ENCODE data around the gene CBS.
"Not testable (repeated sequence)": the region's sequence is repeated elsewhere in the genome, so short reads cannot be mapped to it uniquely, and the experiment has no call there.

GRCh38 chr21:43107794-43108137 is 32.1 kb upstream of the CBS start:
- not testable (repeated sequence) for TF ChIP-seq POLR2A (IDR thresholded peaks at IDR 0.05; ENCODE audit: extremely low read depth, insufficient read length); CTCF (IDR thresholded peaks at IDR 0.05; ENCODE audit: low read depth, low read length)

All from NB4 (cell line).